ENCODE data around the gene NIT1. TPM values are rescaled to one million over a fixed set of nuclear protein-coding genes. Genes with fewer than 3 reads are reported as not detected.
A peak's percentile ranks its signal among the peaks of the same experiment; 100 is the strongest.
"Not testable (repeated sequence)": the region's sequence is repeated elsewhere in the genome, so short reads cannot be mapped to it uniquely, and the experiment has no call there.

Gene NIT1
- total RNA-seq, 1 experiment from 2014 or later, result 27.2 TPM

GRCh38 chr1:161098210-161099068 is 19.5 kb upstream of the NIT1 start, which contains the start of gene KLHDC9:
TSS of gene KLHDC9 (plus strand) at chr1:161098361. CDS start at chr1:161098536, 175 bp downstream.
- DNase-seq (ENCODE audit: low read depth, low spot score), result no peak
- in situ Hi-C loops (cut with HindIII; ENCODE audit: low pct_unique_long_range_greater_than_20kb, low sequenced_read_pairs), result no loop called here

DNA sequence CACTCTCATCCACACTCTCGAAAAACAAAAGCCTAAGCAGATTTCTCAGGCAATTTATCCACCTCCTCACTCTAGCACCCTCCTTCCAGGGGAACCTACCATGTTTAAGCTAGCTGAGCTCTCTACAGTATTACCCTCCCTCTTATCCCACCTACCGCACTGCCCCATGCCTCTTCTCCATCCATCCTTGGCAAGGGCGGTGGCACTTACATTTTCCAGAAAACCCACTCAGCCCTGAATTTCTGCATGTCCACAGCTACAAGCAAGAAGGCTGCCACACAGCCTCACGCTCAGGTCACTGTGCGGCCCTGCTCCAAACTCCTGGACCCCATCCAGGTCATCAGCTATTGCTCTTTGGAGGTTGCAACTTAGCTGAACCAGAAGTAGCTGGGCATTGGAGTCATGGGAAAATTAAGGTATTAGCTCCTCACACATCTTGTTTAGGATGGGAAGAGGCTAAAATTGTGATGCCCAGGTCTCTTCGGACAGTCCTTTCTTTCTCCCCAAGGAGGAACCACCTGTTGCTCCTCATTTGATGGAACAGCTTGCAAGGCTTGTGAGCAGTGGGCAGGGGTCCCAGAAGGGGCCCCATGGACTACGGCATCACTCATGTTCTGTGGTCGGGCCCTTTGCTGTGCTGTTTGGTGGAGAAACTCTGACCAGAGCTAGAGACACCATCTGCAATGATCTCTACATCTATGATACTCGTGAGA is 18.7 kb upstream of the NIT1 start:
- DNase-seq (ENCODE audit: low read depth, low spot score), result no peak
- in situ Hi-C loops (cut with HindIII; ENCODE audit: low pct_unique_long_range_greater_than_20kb, low sequenced_read_pairs), result no loop called here

- in situ Hi-C loops (cut with HindIII; ENCODE audit: low pct_unique_long_range_greater_than_20kb, low sequenced_read_pairs), result no loop called here
- no peak for DNase-seq (ENCODE audit: low read depth, low spot score)
Observed at GRCh38 chr1:161100556-161100955, 17.3 kb upstream of the NIT1 start.

DNA sequence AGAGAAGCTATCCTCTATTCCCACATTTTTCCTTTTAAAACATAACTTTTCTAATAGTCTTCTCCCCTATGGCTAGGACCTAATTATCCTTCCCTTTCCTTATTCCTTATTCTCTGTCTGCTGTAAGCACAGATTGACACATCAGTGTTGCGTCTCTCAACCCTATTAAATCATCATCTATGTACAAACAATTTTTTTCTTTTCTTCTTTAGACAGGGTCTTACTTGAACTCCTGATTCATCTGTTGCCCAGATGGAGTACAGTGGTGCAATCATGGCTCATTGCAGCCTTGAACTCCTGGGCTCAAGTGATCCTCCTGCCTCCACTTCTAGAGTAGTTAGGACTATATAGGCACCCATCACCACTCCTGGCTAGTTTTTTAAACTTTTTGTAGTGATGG is 11.5 kb upstream of the NIT1 start:
- in situ Hi-C loops (cut with HindIII; ENCODE audit: low pct_unique_long_range_greater_than_20kb, low sequenced_read_pairs), result no loop called here
- no peak for DNase-seq (ENCODE audit: low read depth, low spot score)

GRCh38 chr1:161111117-161111516 is 6.8 kb upstream of the NIT1 start:
- DNase-seq (ENCODE audit: low read depth, low spot score), result no peak
- in situ Hi-C loops (cut with HindIII; ENCODE audit: low pct_unique_long_range_greater_than_20kb, low sequenced_read_pairs), result no loop called here

DNA sequence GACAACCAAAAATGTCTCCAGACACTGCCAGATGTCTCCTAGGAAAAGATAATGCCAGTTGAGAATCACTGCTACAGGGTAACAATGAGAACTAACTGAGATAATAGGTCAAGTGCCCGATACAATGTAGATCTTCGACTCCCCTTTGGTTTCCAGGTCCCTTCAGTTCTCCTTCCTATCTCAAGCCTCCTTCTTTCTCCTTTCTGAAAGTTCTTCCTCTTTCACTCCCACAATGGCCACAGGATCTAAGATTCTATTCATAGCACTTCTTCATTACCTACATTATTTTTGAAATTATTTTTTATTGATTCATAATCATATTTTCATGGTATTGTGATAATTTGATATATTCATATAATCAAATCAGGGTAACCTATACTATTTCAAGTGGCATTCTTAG is 6.4 kb upstream of the NIT1 start:
- in situ Hi-C loops (cut with HindIII; ENCODE audit: low pct_unique_long_range_greater_than_20kb, low sequenced_read_pairs), result no loop called here
- no peak for DNase-seq (ENCODE audit: low read depth, low spot score)

GRCh38 chr1:161113915-161114314 is 4.0 kb upstream of the NIT1 start:
- in situ Hi-C loops (cut with HindIII; ENCODE audit: low pct_unique_long_range_greater_than_20kb, low sequenced_read_pairs), result no loop called here
- no peak for DNase-seq (ENCODE audit: low read depth, low spot score)

GRCh38 chr1:161114556-161114955 is 3.3 kb upstream of the NIT1 start:
- DNase-seq (ENCODE audit: low read depth, low spot score), result no peak
- in situ Hi-C loops (cut with HindIII; ENCODE audit: low pct_unique_long_range_greater_than_20kb, low sequenced_read_pairs), result no loop called here

DNA sequence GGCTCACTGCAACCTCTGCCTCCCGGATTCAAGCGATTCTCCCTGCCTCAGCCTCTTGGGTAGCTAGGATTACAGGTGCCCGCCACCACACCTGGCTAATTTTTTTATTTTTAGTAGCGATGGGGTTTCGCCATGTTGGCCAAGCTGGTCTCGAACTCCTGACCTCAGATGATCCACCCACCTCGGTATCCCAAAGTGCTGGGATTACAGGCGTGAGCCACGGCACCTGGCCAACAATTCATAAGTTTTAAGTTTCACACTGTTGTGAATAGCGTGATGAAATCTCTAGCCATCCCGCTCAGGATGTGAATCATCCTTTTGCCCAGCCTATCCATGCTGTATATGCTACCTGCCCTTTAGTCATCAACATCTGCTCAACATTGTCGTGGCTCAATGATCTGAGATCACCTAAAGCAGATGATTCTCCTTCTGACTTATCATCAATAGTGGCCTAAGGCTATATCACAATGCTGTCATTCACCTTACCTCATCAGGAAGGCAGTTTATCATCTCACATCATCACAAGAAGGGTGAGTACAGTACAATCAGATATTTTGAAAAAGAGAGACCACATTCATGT is 2.7 kb upstream of the NIT1 start:
- in situ Hi-C loops (cut with HindIII; ENCODE audit: low pct_unique_long_range_greater_than_20kb, low sequenced_read_pairs), result no loop called here
- DNase-seq (ENCODE audit: low read depth, low spot score), result peak; percentile 28

DNA sequence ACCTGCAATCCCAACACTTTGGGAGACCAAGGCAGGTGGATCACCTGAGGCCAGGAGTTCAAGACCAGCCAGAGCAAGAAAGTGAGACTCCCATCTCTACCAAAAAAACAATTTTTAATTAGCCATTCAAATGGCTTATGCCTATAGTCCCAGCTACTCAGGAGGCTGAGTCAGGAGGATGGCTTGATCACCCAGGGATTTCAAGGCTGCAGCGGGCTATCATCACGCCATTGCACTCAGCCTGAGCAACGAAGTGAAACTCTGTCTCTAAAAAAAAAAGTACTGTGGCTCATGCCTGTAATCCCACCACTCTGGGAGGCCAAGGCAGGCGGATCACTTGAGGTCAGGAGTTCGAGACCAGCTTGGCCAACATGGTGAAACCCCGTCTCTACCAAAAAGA is 1.9 kb upstream of the NIT1 start:
- DNase-seq (ENCODE audit: low read depth, low spot score); in situ Hi-C loops (cut with HindIII; ENCODE audit: low pct_unique_long_range_greater_than_20kb, low sequenced_read_pairs): not testable (repeated sequence)

DNA sequence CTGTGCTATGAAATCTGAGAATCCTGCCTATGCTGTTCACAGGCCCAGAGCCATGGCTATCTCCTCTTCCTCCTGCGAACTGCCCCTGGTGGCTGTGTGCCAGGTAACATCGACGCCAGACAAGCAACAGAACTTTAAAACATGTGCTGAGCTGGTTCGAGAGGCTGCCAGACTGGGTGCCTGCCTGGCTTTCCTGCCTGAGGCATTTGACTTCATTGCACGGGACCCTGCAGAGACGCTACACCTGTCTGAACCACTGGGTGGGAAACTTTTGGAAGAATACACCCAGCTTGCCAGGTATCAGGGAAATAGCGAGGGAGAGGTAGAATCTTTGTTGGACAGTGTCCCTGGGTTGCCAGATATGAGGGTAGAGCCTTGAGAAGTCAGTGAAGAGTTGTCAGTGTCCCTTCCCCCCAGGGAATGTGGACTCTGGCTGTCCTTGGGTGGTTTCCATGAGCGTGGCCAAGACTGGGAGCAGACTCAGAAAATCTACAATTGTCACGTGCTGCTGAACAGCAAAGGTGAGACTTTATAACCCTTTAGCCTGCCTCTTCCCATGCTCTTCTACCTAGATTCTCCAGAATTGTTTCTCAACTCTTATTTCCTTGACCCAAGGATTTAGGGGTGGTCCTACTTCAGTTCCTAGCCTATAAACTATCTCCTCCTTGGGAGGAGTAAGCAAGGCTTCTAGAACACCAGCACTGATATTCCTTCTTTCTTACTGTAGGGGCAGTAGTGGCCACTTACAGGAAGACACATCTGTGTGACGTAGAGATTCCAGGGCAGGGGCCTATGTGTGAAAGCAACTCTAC is 1.4 kb downstream of the NIT1 start:
- in situ Hi-C loops (cut with HindIII; ENCODE audit: low pct_unique_long_range_greater_than_20kb, low sequenced_read_pairs), result no loop called here
- peak; percentile 90 for DNase-seq (ENCODE audit: low read depth, low spot score)

DNA sequence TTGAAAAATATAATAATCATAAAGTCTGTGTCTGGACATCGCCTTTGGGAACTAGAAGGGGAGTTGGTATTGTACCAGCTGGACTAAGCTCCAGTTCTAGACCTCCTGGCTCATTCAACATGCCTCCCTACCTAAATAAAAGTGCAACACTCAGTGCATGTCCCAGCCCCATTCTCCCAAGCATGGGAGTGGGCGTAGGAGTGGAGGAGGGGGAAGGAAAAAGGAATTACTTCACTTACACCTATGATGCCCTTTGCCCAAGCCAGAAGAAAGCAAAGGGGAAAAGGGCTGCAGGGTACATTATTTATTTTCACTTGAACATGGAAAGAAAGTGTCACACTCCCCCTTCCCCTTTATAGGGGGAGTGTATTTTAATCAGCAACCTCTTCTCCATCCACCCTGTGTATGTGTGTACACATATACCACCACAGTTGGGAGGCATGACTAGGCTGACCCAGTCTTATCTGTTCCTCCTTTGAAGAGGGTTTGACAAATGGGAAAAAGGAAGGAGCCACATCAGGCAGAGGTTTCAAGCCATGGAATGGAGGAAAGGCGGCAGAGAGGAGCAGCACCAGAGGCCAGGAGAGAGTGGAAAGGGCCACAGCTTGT is 3.2 kb downstream of the NIT1 start:
- no peak for DNase-seq (ENCODE audit: low read depth, low spot score)
- in situ Hi-C loops (cut with HindIII; ENCODE audit: low pct_unique_long_range_greater_than_20kb, low sequenced_read_pairs), result no loop called here

GRCh38 chr1:161121834-161122233 is 3.9 kb downstream of the NIT1 start:
- no peak for DNase-seq (ENCODE audit: low read depth, low spot score)
- in situ Hi-C loops (cut with HindIII; ENCODE audit: low pct_unique_long_range_greater_than_20kb, low sequenced_read_pairs), result no loop called here

- DNase-seq (ENCODE audit: low read depth, low spot score), result no peak
- in situ Hi-C loops (cut with HindIII; ENCODE audit: low pct_unique_long_range_greater_than_20kb, low sequenced_read_pairs), result no loop called here
Observed at GRCh38 chr1:161122967-161123366, 5.1 kb downstream of the NIT1 start.

- DNase-seq (ENCODE audit: low read depth, low spot score), result no peak
- in situ Hi-C loops (cut with HindIII; ENCODE audit: low pct_unique_long_range_greater_than_20kb, low sequenced_read_pairs), result no loop called here
Observed at GRCh38 chr1:161127649-161128048, 9.7 kb downstream of the NIT1 start.

GRCh38 chr1:161128591-161129420 is 10.9 kb downstream of the NIT1 start:
- in situ Hi-C loops (cut with HindIII; ENCODE audit: low pct_unique_long_range_greater_than_20kb, low sequenced_read_pairs), result no loop called here

DNA sequence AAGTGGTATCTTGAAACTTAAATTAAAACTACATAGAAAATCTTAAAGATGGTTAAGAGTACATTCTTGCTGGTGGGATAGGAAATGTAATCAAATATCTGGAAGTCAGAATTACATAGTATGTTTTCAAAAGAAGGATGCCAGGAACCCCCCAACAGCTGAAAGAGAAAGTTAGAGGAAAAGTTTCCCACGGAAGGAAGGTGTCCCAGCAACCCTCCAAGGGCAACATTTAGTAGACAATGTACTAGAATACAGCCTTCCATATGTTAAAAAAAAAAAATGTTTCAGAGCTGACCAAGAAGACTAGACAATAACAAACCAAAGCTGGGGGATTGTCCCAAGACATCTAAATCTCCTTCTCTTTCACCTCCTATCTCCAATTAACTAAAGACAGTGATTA is 12.4 kb downstream of the NIT1 start:
- in situ Hi-C loops (cut with HindIII; ENCODE audit: low pct_unique_long_range_greater_than_20kb, low sequenced_read_pairs), result no loop called here

More at GRCh38 chr1:161128591-161129420, 10.9 kb downstream of the NIT1 start:
- DNase-seq (ENCODE audit: low read depth, low spot score), result no peak

More for the DNA sequence above, 12.4 kb downstream of the NIT1 start:
- DNase-seq (ENCODE audit: low read depth, low spot score), result no peak

Measured in SK-MEL-5 (cell line).